NCI-H2196 treated with DMSO at 0.1 percent for 48 hours (cell line): ENCODE data around the gene GCGR.

Source experiments
- DNase-seq: peaks from one replicate; lab custom pipeline; 2025; ENCODE audit not compliant: unreplicated experiment; lab: John Stamatoyannopoulos, UW

The GCGR gene

GRCh38 chr17:81845881-81846742 is 42.2 kb downstream of the GCGR start:
- DNase-seq: no peak

DNA sequence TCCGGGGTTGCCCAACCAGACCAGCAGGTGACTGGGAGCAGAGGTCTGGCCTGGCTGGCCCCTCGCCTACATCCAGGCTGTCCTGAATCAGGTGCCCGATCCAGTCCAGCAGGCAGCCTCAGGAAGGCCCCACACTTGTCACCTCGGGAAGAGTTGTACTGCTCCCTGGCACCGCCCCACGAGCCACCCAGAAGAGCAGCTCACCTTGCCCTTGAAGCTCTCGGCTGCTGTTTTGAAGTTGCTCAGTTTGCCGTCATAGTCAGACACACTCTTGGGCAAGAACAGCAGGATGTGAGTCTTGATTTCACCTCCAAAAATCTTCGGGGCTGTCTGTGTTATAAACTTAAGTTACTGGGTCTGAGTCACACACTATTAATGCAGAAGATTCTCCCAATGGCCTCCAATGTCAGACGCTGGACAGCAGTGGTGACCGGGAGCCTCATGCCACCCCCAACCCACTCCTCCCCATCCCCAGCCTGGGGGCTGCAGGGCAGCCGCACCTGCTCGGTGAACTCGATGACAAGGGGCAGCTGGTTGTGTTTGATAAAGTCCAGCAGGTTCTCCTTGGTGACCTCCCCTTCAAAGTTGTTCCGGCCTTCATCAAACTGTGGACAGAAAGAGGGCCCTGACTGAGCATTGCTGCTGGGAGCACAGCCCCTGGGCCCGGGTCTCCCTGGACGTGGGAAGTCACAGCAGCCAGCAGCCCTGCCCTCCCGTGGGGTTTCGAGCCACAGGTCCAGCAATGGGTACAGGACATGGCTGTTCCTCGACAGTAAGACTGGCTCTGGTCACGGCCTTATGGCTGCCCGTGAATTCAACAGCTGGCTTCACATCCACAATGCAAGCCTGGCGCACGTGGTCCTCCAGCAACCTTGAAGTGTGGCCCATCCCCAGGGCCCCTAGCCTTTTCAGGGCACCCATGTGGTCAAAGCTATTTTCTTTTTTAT is 43.1 kb downstream of the GCGR start:
- no peak for DNase-seq

GRCh38 chr17:81849457-81849856 is 45.5 kb downstream of the GCGR start:
- no peak for DNase-seq

DNA sequence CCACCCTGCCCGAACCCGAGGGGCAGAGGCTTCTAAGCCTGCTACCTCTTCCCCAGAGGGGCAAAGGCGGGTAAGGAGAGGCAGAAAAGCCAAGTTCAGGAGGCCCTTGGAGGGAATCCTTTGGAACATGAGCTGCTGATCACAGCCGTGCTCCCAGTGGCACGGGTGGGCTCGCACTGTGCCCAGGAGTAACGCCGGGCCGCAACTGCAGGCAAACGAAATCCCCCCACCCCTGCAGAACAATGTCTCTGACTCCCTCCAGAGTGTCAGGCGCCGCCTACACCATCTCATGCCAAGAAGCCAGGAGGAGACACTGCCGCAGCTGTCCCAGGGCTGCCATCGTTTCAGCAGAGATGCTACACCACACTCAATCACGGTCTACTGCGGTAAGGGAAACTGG is 47.5 kb downstream of the GCGR start:
- DNase-seq: no peak

GRCh38 chr17:81852237-81852636 is 48.3 kb downstream of the GCGR start:
- no peak for DNase-seq

GRCh38 chr17:81854974-81855774 is 51.2 kb downstream of the GCGR start:
- DNase-seq: peak; percentile 69

DNA sequence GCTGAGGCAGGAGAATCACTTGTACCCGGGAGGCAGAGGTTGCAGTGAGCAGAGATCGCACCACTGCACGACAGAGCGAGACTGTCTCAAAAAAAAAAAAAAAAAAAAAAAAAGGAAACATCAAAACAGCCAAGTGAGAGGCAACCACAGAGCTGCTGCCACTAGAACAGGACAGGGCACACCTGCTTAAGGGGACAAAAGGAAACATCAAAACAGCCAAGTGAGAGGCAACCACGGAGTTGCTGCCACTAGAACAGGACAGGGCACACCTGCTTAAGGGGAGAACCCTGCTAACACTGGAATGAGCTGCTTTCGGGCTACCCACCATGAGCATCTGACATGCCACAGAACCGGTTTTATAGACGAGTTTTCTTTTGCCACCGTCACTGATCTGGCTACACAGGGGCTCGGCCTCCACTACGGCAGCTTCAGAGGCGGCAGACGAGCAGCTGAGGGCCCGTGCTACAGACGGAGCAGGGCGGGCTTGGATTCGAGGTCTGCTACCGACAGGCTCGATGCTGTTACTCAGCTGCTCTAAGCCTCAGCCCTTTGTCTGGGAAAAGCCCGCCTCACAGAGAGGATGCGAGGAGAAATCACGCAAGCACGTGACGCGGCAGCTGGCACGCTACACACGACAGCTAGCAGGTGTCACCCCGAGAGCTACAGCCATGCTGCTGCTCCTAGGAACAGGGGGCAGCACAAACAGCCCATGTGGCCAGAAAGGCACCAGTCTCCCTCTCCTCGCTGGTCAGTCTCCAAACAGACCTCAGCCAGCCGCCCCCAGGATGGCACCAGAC is 54.4 kb downstream of the GCGR start:
- DNase-seq: no peak

DNA sequence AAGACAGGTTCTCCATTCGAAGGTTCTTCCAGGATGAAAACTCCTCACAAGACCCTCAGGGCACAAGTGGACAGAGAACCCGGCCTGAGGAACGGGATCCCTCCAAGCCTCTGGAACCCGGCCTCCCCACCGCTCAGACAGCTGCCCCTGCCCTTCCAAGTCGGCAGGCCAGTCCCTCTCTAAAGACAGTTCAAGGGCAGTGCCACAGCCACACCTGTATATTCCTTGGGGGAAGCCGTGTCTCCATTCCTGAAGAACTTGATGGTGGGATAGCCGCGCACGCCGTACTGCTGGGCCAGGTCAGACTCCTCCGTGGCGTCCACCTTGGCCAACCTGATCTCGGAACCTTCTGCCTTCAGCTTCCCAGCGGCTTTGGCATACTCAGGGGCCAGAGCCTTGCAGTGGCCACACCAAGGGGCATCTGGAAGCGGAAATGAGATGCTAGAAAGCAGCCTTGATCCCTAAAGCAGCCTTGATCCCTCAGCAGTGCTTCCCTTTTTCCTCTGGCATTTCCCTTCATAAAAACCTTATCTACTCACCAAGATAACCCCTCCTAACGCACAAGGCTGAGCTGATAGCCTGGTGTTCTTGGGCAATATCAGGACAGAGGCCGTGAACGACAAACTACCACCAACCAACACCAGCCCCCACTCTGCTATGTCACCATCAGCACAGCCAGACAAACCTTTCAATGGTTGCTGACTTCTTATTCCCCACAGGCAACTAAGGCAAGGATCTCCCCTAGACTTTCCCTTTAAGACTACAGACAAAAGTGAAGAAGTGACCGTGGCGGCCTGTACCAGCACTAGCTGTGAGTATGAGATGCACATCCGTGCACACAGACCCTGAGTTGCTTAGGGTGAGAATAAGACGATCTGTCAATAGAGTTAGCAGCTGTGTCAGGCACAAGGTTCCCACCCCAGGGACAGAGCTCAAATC is 55.3 kb downstream of the GCGR start:
- no peak for DNase-seq

- DNase-seq: no peak
Measured at GRCh38 chr17:81859906-81860755, 56.2 kb downstream of the GCGR start, which contains the start of gene P4HB. Gene P4HB (minus strand): TSS chr17:81860535. CDS start chr17:81860471, 64 bp downstream.

- DNase-seq: peak; percentile 100
Measured at GRCh38 chr17:81860756-81861568, 57.0 kb downstream of the GCGR start.

DNA sequence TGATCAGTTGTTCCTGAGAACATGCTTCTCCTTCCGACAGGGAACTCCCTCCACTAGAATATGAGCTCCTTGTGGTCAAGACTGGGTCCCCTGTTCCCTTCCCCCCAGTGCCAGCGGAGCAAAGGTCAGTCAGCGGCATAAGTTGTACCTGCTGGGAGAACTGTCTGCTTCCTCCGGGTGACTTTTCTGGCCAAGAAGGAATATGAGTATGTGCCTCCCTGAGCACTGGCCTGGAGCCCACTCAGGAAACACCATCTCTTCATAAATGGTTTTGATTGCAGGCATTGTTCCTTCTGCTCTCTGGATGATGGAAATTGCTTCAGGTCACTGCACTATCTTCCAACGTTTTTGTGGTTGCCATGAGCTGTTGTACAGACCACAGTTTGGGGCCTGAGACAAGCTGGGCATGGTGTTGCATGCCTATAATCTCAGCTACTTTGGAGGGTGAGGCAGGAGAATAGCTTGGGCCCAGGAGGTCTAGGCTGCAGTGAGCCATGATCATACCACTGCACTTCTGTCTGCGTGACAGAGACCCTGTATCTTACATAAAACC is 59.2 kb downstream of the GCGR start:
- DNase-seq: no peak
